Panc1 (cell line): ENCODE data around the gene HNRNPR. TPM values are rescaled to one million over a fixed set of nuclear protein-coding genes. Genes with fewer than 3 reads are reported as not detected.

ENCODE experiments used
- ATAC-seq: fragments of 200-7000 bp; cut with Tn5 transposase; 2 replicates; pipeline ENCODE4 v1.9.1; 2020; ENCODE audit warnings: mild to moderate bottlenecking, moderate library complexity
- BruUV-seq: library from RNA; stranded (reverse); fragments of 400-500 nt; replicated peaks from 2 replicates; lab custom pipeline; 2021; lab: Mats Ljungman, UMichigan
- CTCF ChIA-PET: fragments of 300-600 bp; sonication (Branson Sonifier 250); formaldehyde crosslinking; loops from one replicate; lab custom pipeline; 2022; ENCODE audit warnings: antibody characterized with exemption; lab: Charles Lee
- POLR2A ChIA-PET: fragments of 300-600 bp; sonication (Branson Sonifier 250); formaldehyde crosslinking; loops from one replicate; lab custom pipeline; 2022; ENCODE audit warnings: antibody characterized with exemption; lab: Charles Lee
- DNase-seq: peaks from one replicate; pipeline ENCODE4 v3.0.0-alpha.2; 2010; ENCODE audit warnings: low read depth, low spot score
- H3K27ac ChIP-seq: 2 replicates; pipeline ENCODE4 v1.5.1; 2011; ENCODE audit warnings: mild to moderate bottlenecking, low read length, inconsistent platforms
- H3K27me3 ChIP-seq: fragments of 200-500 bp; sonication (Bioruptor generic); 2 replicates; pipeline ENCODE4 v1.6.0; 2014; ENCODE audit warnings: low read length, inconsistent platforms; ENCODE audit not compliant: control insufficient read depth, insufficient read depth
- H3K36me3 ChIP-seq: fragments of 200-500 bp; sonication (Bioruptor generic); 2 replicates; pipeline ENCODE4 v1.5.1; 2014; ENCODE audit warnings: inconsistent platforms, mild to moderate bottlenecking, low read length, moderate library complexity; ENCODE audit not compliant: control insufficient read depth, insufficient read depth
- H3K4me1 ChIP-seq: 2 replicates; pipeline ENCODE4 v1.5.1; 2011; ENCODE audit warnings: inconsistent platforms, mild to moderate bottlenecking, low read length, moderate library complexity; ENCODE audit not compliant: control insufficient read depth, insufficient read depth
- H3K4me3 ChIP-seq, 2 experiments: 2 replicates each; pipeline ENCODE4 v1.5.1; 2011 to 2012; ENCODE audit warnings: low read depth in 2 of 2, low read length in 2 of 2, mild to moderate bottlenecking in 2 of 2, inconsistent platforms in 1 of 2, moderate library complexity in 1 of 2
- H3K9me3 ChIP-seq: fragments of 200-500 bp; sonication (Bioruptor generic); 2 replicates; pipeline ENCODE4 v1.5.1; 2014; ENCODE audit warnings: low read depth, mild to moderate bottlenecking, inconsistent platforms, low read length, moderate library complexity; ENCODE audit not compliant: control insufficient read depth, insufficient read depth
- POLR2AphosphoS5 ChIP-seq: IDR thresholded peaks from 2 replicates; pipeline ENCODE4 v1.6.1; 2012; ENCODE audit warnings: mild to moderate bottlenecking, low read depth, low read length, moderate library complexity
- SIN3A ChIP-seq: IDR thresholded peaks from 2 replicates; pipeline ENCODE4 v1.6.1; 2012; ENCODE audit warnings: low read depth, mild to moderate bottlenecking, low read length, moderate library complexity, borderline replicate concordance; ENCODE audit not compliant: insufficient read depth
- TCF7L2 ChIP-seq: IDR thresholded peaks from 2 replicates; pipeline ENCODE4 v1.6.1; 2011; ENCODE audit warnings: mild to moderate bottlenecking, low read depth, low read length, inconsistent platforms
- in situ Hi-C: cut with HindIII; loops from 2 replicates; pipeline ENCODE4 v1.10.0; 2016; ENCODE audit warnings: low sequenced_read_pairs, low pct_unique_long_range_greater_than_20kb
- intact Hi-C: fragments of 100-400 bp; cut with micrococcal nuclease; formaldehyde crosslinking; loops from one replicate; pipeline ENCODE4 v1.10.0; 2022; ENCODE audit not compliant: unreplicated experiment
- total RNA-seq: library from RNA; stranded (reverse); gene quantifications from one replicate; pipeline ENCODE4 v1.2.1, GENCODE V29; 2021; ENCODE audit not compliant: unreplicated experiment
- TF ChIP-seq, protein P1 (sequence below), 2 experiments: IDR thresholded peaks; 2 replicates each; pipeline ENCODE4 v1.6.1; 2011 to 2012; ENCODE audit warnings: low read depth in 2 of 2, control low read depth in 1 of 2, low read length in 1 of 2, mild to moderate bottlenecking in 1 of 2, moderate library complexity in 1 of 2; ENCODE audit not compliant: insufficient read depth in 1 of 2
- TF ChIP-seq, protein P2 (sequence below): fragments of 450-650 bp; IDR thresholded peaks from 2 replicates; pipeline ENCODE4 v1.5.1; 2017; ENCODE audit warnings: mild to moderate bottlenecking

HNRNPR gene
- total RNA-seq, 1 experiment from 2014 or later: 173 TPM

DNA sequence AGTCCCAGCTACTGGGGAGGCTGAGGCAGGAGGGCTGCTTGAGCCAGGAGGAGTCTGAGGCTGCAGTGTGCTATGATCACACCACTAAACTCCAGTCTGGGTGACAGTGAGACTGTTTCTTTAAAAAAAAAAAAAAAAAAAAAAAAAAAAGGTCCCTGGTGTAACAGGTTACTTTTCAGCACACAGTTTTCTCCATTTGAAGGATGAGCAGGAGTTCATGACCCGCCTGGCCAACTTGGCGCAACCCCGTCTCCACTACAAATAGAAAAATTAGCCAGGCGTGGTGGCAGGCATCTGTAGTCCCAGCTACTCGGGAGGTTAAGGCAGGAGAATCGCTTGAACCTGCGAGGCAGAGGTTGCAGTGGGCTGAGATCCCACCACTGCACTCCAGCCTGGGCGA, 12.4 kb downstream of the HNRNPR start:
- Histone ChIP-seq H3K9me3 (no peaks in the 10 kb centered on the region), H3K27ac (no peak overlapping the region), H3K27me3 (no peaks in the 10 kb centered on the region), H3K4me1 (no peaks in the 10 kb centered on the region), H3K36me3 (peaks cover 30% of the 10 kb centered on the region), H3K4me3 (no peak overlapping the region)
- intact Hi-C loops (no loop called here), in situ Hi-C loops (no loop called here)
- DNase-seq (no peak), ATAC-seq (no peak)
- TF ChIP-seq, protein P1, sequence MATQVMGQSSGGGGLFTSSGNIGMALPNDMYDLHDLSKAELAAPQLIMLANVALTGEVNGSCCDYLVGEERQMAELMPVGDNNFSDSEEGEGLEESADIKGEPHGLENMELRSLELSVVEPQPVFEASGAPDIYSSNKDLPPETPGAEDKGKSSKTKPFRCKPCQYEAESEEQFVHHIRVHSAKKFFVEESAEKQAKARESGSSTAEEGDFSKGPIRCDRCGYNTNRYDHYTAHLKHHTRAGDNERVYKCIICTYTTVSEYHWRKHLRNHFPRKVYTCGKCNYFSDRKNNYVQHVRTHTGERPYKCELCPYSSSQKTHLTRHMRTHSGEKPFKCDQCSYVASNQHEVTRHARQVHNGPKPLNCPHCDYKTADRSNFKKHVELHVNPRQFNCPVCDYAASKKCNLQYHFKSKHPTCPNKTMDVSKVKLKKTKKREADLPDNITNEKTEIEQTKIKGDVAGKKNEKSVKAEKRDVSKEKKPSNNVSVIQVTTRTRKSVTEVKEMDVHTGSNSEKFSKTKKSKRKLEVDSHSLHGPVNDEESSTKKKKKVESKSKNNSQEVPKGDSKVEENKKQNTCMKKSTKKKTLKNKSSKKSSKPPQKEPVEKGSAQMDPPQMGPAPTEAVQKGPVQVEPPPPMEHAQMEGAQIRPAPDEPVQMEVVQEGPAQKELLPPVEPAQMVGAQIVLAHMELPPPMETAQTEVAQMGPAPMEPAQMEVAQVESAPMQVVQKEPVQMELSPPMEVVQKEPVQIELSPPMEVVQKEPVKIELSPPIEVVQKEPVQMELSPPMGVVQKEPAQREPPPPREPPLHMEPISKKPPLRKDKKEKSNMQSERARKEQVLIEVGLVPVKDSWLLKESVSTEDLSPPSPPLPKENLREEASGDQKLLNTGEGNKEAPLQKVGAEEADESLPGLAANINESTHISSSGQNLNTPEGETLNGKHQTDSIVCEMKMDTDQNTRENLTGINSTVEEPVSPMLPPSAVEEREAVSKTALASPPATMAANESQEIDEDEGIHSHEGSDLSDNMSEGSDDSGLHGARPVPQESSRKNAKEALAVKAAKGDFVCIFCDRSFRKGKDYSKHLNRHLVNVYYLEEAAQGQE (IDR thresholded peaks at IDR 0.05; ENCODE audit: insufficient read depth in 1 of 2, low read depth in 2 of 2, low read length in 1 of 2): no peak
- TF ChIP-seq, protein P2, sequence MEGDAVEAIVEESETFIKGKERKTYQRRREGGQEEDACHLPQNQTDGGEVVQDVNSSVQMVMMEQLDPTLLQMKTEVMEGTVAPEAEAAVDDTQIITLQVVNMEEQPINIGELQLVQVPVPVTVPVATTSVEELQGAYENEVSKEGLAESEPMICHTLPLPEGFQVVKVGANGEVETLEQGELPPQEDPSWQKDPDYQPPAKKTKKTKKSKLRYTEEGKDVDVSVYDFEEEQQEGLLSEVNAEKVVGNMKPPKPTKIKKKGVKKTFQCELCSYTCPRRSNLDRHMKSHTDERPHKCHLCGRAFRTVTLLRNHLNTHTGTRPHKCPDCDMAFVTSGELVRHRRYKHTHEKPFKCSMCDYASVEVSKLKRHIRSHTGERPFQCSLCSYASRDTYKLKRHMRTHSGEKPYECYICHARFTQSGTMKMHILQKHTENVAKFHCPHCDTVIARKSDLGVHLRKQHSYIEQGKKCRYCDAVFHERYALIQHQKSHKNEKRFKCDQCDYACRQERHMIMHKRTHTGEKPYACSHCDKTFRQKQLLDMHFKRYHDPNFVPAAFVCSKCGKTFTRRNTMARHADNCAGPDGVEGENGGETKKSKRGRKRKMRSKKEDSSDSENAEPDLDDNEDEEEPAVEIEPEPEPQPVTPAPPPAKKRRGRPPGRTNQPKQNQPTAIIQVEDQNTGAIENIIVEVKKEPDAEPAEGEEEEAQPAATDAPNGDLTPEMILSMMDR: no peak
- TF ChIP-seq POLR2AphosphoS5 (no peak), TCF7L2 (no peak), SIN3A (no peak)
- POLR2A ChIA-PET: interaction anchor here (0.7 kb wide), 1 partner anchor 415 kb away, joined by 3 read pairs; no protein-coding TSS in a partner anchor
- CTCF ChIA-PET: interaction anchor here (0.6 kb wide), 1 partner anchor 209 kb away, joined by 6 read pairs; no protein-coding TSS in a partner anchor
- BruUV-seq: no TSS peak

DNA sequence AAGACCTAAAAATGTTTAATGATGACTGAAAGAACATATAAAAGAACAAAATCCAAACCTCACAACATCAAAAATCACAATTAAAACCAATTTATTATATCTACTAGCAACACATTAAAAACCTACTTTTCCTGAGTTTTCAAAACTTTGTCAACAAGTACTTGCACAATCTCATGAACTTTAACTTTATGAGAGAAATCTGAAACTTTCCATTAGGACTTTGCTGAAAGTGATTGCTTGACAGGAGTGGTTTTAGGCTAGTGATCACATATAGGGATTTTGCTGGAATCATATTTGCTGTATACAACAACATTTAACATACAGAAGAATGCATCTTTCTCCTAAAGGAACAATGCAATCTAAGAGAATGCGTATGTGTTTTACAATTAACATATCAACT, 13.2 kb downstream of the HNRNPR start:
- TF ChIP-seq, protein P2: no peak
- TF ChIP-seq SIN3A (no peak), TCF7L2 (no peak), POLR2AphosphoS5 (no peak)
- TF ChIP-seq, protein P1 (IDR thresholded peaks at IDR 0.05; ENCODE audit: insufficient read depth in 1 of 2, low read depth in 2 of 2, low read length in 1 of 2): no peak
- H3K9me3 ChIP-seq: no peaks in the 10 kb centered on the region
- H3K27ac ChIP-seq: no peak overlapping the region
- ChIA-PET CTCF (no interaction called here), POLR2A (no interaction called here)
- no peaks in the 10 kb centered on the region for H3K4me1 ChIP-seq
- no peak overlapping the region for H3K4me3 ChIP-seq
- DNase-seq: no peak
- no peak for ATAC-seq
- in situ Hi-C loops (no loop called here), intact Hi-C loops (no loop called here)
- peaks cover 30% of the 10 kb centered on the region for H3K36me3 ChIP-seq
- H3K27me3 ChIP-seq: no peaks in the 10 kb centered on the region
- BruUV-seq: no TSS peak
